Upper lobe of right lung (tissue), 1 donor: ENCODE data around the gene FNDC5. TPM values are rescaled to one million over a fixed set of nuclear protein-coding genes. Genes with fewer than 3 reads are reported as not detected.

Experiments used
- ATAC-seq: fragments of 200-7000 bp; cut with Tn5 transposase; one replicate; pipeline ENCODE4 v1.9.1; 2020; ENCODE audit warnings: mild to moderate bottlenecking, moderate library complexity
- DNase-seq: peaks from one replicate; pipeline ENCODE4 v3.0.0-alpha.2; 2020
- H3K27ac ChIP-seq: fragments of 200-600 bp; one replicate; pipeline ENCODE4 v1.8.0; 2022
- H3K27me3 ChIP-seq: fragments of 200-600 bp; one replicate; pipeline ENCODE4 v1.8.0; 2022; ENCODE audit warnings: mild to moderate bottlenecking
- H3K36me3 ChIP-seq: fragments of 200-600 bp; one replicate; pipeline ENCODE4 v1.8.0; 2022
- H3K4me1 ChIP-seq: fragments of 200-600 bp; one replicate; pipeline ENCODE4 v1.8.0; 2022
- H3K4me3 ChIP-seq: fragments of 200-600 bp; one replicate; pipeline ENCODE4 v1.8.0; 2022; ENCODE audit warnings: mild to moderate bottlenecking
- H3K9me3 ChIP-seq: fragments of 200-600 bp; one replicate; pipeline ENCODE4 v1.8.0; 2022
- CTCF ChIP-seq: fragments of 200-600 bp; IDR thresholded peaks from one replicate; pipeline ENCODE4 v1.8.0; 2022; ENCODE audit warnings: antibody characterized with exemption
- intact Hi-C: fragments of 100-400 bp; cut with DNase I; formaldehyde crosslinking; loops from one replicate; pipeline ENCODE4 v1.11.0; 2022
- total RNA-seq: library from RNA; stranded (reverse); fragmentation: NEBNext Ultra II Directional; extraction: Animal tissue kit (Norgen Biotek cat#: 25700); gene quantifications from one replicate; pipeline ENCODE4 v1.2.1, GENCODE V29; 2021
- donor health status: DM: no; HTN: yes; CAD: no; lungs with severe emphysema.

The FNDC5 gene
- total RNA-seq, 1 donor from 2014 or later = 1.5 TPM

DNA sequence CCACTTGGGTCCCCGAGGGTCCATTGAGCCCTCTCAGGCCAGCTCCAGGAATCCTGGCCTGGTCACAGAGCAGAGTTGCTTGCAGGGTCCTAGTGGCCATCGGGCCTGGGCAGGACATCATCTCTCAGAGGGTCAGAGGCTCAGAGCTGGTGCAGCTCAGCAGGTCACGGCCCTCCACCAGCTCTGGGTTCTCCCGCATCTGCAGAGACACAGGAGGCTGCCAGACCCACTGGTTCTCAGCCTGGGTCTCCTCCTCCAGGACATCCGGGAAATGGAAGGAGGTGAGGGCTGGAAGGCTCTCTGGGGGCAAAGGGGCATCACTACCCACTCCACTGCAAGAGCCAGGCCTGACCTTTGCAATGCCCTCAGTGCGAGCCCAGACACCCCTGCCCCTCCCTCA is 24.0 kb upstream of the FNDC5 start:
- Histone ChIP-seq H3K27ac (no peak overlapping the region), H3K36me3 (no peaks in the 10 kb centered on the region), H3K9me3 (no peaks in the 10 kb centered on the region), H3K4me1 (peaks cover 6% of the 10 kb centered on the region), H3K27me3 (peaks cover 24% of the 10 kb centered on the region), H3K4me3 (no peak overlapping the region)
- no peak for ATAC-seq
- TF ChIP-seq CTCF = no peak
- intact Hi-C loops = no loop called here
- peak; percentile 57 for DNase-seq

GRCh38 chr1:32894019-32894600 is 23.4 kb upstream of the FNDC5 start:
- no peak overlapping the region for H3K27ac ChIP-seq
- no peaks in the 10 kb centered on the region for H3K9me3 ChIP-seq
- no peaks in the 10 kb centered on the region for H3K36me3 ChIP-seq
- TF ChIP-seq CTCF = no peak
- DNase-seq (peak; percentile 39), ATAC-seq (no peak)
- H3K4me3 ChIP-seq = no peak overlapping the region
- peaks cover 25% of the 10 kb centered on the region for H3K27me3 ChIP-seq
- intact Hi-C loops = no loop called here
- peaks cover 6% of the 10 kb centered on the region for H3K4me1 ChIP-seq

DNA sequence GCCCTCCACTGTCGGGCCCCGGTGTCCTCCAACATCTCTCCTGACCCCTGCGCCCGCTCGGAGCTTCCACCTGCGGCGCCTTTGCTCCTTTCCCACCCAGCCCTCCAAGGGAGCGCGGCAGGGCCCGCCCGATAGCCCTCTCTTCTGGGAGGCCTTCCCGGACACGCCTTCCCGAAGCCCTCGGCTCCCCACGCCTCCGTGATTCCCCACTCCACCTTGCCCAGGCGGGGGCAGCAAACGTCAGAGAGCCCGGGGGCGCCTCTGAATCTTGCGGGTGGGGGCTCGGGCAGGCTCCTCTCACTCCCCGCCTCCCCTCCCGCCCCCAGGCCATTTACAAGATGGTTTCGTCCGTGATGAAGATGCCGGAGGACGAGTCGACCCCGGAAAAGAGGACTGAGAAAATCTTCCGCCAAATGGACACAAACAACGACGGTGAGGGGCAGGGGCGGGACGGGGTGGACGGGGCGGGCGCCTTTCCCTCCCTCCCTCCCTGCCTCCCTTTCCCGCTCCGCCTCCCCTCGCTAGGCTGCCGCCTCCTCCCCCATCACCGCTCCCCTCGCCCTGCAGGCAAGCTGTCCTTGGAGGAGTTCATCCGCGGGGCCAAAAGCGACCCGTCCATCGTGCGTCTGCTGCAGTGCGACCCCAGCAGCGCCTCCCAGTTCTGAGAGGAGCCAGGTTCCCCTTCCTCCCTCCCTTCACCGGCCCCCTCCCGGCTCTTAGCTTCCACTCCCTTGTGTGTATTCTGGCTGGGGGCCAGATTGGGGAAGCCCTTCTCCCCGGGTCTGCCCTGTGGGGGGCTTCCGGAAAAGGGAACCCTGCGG is 22.7 kb upstream of the FNDC5 start:
- ATAC-seq = peak; percentile 36

GRCh38 chr1:32892368-32893197 is 21.9 kb upstream of the FNDC5 start:
- peak; percentile 36 for TF ChIP-seq CTCF

More for the DNA sequence above, 22.7 kb upstream of the FNDC5 start:
- peak overlapping the region; percentile 47 for H3K4me3 ChIP-seq
- no peak for TF ChIP-seq CTCF
- peaks cover 30% of the 10 kb centered on the region for H3K27me3 ChIP-seq
- H3K9me3 ChIP-seq = no peaks in the 10 kb centered on the region
- peak; percentile 72 for DNase-seq
- H3K4me1 ChIP-seq = peaks cover 6% of the 10 kb centered on the region
- no peak overlapping the region for H3K27ac ChIP-seq
- intact Hi-C loops = no loop called here
- H3K36me3 ChIP-seq = no peaks in the 10 kb centered on the region

DNA sequence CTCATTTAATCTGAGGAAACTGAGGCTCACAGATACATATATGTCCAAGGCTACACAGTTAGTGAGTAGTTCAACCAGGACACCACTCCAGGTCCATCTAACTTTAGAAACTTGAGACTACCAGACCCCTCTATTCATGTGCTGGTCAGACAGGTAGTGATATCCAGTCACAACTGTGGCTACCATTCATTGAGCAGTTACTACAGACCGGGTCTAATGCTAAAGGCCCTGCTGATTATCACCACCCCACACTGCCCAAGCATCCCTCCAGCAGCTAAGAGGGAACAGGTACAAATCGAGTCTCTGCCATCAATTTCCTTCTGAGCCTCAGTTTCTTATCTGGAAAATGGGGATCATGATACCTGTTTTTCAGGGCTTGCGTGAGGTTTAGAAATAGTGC is 20.9 kb upstream of the FNDC5 start:
- no peak overlapping the region for H3K27ac ChIP-seq
- ATAC-seq (no peak), DNase-seq (no peak)
- peaks cover 6% of the 10 kb centered on the region for H3K4me1 ChIP-seq
- intact Hi-C loops = no loop called here
- no peak for TF ChIP-seq CTCF
- H3K9me3 ChIP-seq = no peaks in the 10 kb centered on the region
- peaks cover 48% of the 10 kb centered on the region for H3K27me3 ChIP-seq
- H3K36me3 ChIP-seq = no peaks in the 10 kb centered on the region
- no peak overlapping the region for H3K4me3 ChIP-seq

More at GRCh38 chr1:32892368-32893197, 21.9 kb upstream of the FNDC5 start:
- peaks cover 6% of the 10 kb centered on the region for H3K4me1 ChIP-seq
- intact Hi-C loops = no loop called here
- H3K4me3 ChIP-seq = peak overlapping the region; percentile 47
- peak; percentile 65 for DNase-seq
- peak; percentile 52 for ATAC-seq
- no peak overlapping the region for H3K27ac ChIP-seq
- H3K9me3 ChIP-seq = no peaks in the 10 kb centered on the region
- peaks cover 38% of the 10 kb centered on the region for H3K27me3 ChIP-seq
- H3K36me3 ChIP-seq = no peaks in the 10 kb centered on the region
